Pancreas (tissue), 10 donors: ENCODE measurements around the gene OGT. TPM values are rescaled to one million over a fixed set of nuclear protein-coding genes. Genes with fewer than 3 reads are reported as not detected.

Experiments
- ATAC-seq, 4 donors: fragments of 200-7000 bp; cut with Tn5 transposase; one replicate each; pipeline versions ENCODE4 v1.8.0 to v1.9.1; 2020; ENCODE audit warnings: mild to moderate bottlenecking in 4 of 4, moderate library complexity in 4 of 4
- DNase-seq, 6 donors: peaks; one replicate each; pipeline ENCODE4 v3.0.0-alpha.2; 2020
- FAIRE-seq: peaks from 2 replicates; lab custom pipeline; 2012; peaks lifted over from hg19 to GRCh38; lab: Jason Lieb, UNC
- H3K27ac ChIP-seq, 4 donors: fragments of 200-600 bp; sonication (generic); 1 replicate in 3 of 4; 2 replicates in 1 of 4; pipeline versions ENCODE4 v1.5.0 to v1.8.0; 2020
- H3K27me3 ChIP-seq, 4 donors: fragments of 200-600 bp; one replicate each; pipeline ENCODE4 v1.8.0; 2021
- H3K36me3 ChIP-seq, 3 donors: fragments of 200-600 bp; sonication (generic) in 1 of 3; one replicate each; pipeline versions ENCODE4 v1.5.0 to v1.8.0; 2020 to 2021
- H3K4me1 ChIP-seq, 3 donors: fragments of 200-600 bp; one replicate each; pipeline ENCODE4 v1.8.0; 2021
- H3K4me3 ChIP-seq, 4 donors: fragments of 200-600 bp; sonication (generic) in 2 of 4; one replicate each; pipeline versions ENCODE4 v1.5.0 to v1.8.0; 2020 to 2021
- H3K9me3 ChIP-seq, 4 donors: fragments of 200-600 bp; one replicate each; pipeline ENCODE4 v1.8.0; 2021
- CTCF ChIP-seq, 4 donors: fragments of 200-600 bp; sonication (generic) in 3 of 4; IDR thresholded peaks; one replicate each; pipeline versions ENCODE4 v1.5.0 to v1.8.0; 2021; ENCODE audit warnings: antibody characterized with exemption in 4 of 4
- WGBS, 2 donors: extraction: QIAGEN DNeasy Blood & Tissue Kit; methylation state at CpG; one replicate each; pipeline ENCODE4 v1.1.7; 2013; 5-methylcytosine and 5-hydroxymethylcytosine counted together
- intact Hi-C, 3 donors: fragments of 100-400 bp; cut with DNase I; formaldehyde crosslinking; loops; one replicate each; pipeline versions ENCODE4 v1.11.1 to v1.14.2; 2022
- polyA plus RNA-seq, 2 donors: library from polyadenylated mRNA; stranded (reverse); fragments of 200-250 nt; gene quantifications; one replicate each; pipeline ENCODE4 v1.2.3, GENCODE V29; 2013
- total RNA-seq, 6 donors: library from RNA; stranded (reverse); fragmentation: NEBNext Ultra II Directional in 4 of 6; extraction: Animal tissue kit (Norgen Biotek cat#: 25700) in 4 of 6; gene quantifications; one replicate each; pipeline versions ENCODE4 v1.2.1 to v1.2.4, GENCODE V29; 2021 to 2023
- donor health status: healthy with polysubstance abuse.
- donor health status: DM: no; HTN: no; CAD: no; lungs with moderate emphysema.
- donor health status: DM: no; HTN: no; CAD: no.
- donor health status: control.
- donor health status: control.
- donor health status: Bipolar disorder and iron deficiency.
- donor health status: DM: yes; HTN: yes; CAD: no.
- donor health status: DM: no; HTN: no; CAD: no.
- donor health status: DM: no; HTN: no; CAD: no.
- donor health status: DM: yes; HTN: yes; CAD: no.

Gene OGT
- total and polyA plus RNA-seq, 8 donors: 47.8 to 118 (median 74.5) TPM

- intact Hi-C loops: no loop called here
- no peaks in the 10 kb centered on the region for H3K9me3 ChIP-seq
Measured at GRCh38 chrX:71536285-71536684, 3.4 kb downstream of the OGT start.

GRCh38 chrX:71537743-71538142 lies 4.8 kb downstream of the OGT start:
- 40 to 66% methylated on average over 9 of the region's 9 CpGs for WGBS, 2 donors

More at GRCh38 chrX:71536285-71536684, 3.4 kb downstream of the OGT start:
- FAIRE-seq (no peak), DNase-seq (no peak), ATAC-seq (no peak)
- H3K4me1 ChIP-seq: peaks cover 0 to 10% (median 0%) of the 10 kb centered on the region in 3 donors
- H3K36me3 ChIP-seq: no peaks in the 10 kb centered on the region
- peak overlapping the region in 1 of 4 donors; percentile 19 for H3K27ac ChIP-seq
- H3K27me3 ChIP-seq: no peaks in the 10 kb centered on the region
- peak overlapping the region in 2 of 4 donors; percentile 57 to 61 for H3K4me3 ChIP-seq
- WGBS, 2 donors: 3 to 36% methylated on average over 5 of the region's 5 CpGs
- TF ChIP-seq CTCF (IDR thresholded peaks at IDR 0.05): no peak

GRCh38 chrX:71540801-71541200 lies 7.9 kb downstream of the OGT start:
- ATAC-seq: peak in 3 of 4 donors; percentile 10 to 38 (median 31)
- Histone ChIP-seq H3K36me3 (no peaks in the 10 kb centered on the region), H3K4me3 (no peak overlapping the region), H3K9me3 (no peaks in the 10 kb centered on the region), H3K27ac (no peak overlapping the region), H3K27me3 (no peaks in the 10 kb centered on the region), H3K4me1 (peaks cover 0 to 19% (median 14%) of the 10 kb centered on the region in 3 donors)
- no peak for FAIRE-seq
- DNase-seq: no peak
- intact Hi-C loops: no loop called here
- no peak for TF ChIP-seq CTCF (IDR thresholded peaks at IDR 0.05)
- WGBS, 2 donors: 29 to 42% methylated on average over 3 of the region's 3 CpGs

More at GRCh38 chrX:71537743-71538142, 4.8 kb downstream of the OGT start:
- Histone ChIP-seq H3K4me1 (peaks cover 0 to 13% (median 9%) of the 10 kb centered on the region in 3 donors), H3K27ac (no peak overlapping the region), H3K27me3 (no peaks in the 10 kb centered on the region), H3K4me3 (no peak overlapping the region), H3K9me3 (no peaks in the 10 kb centered on the region), H3K36me3 (no peaks in the 10 kb centered on the region)
- intact Hi-C loops: no loop called here
- no peak for TF ChIP-seq CTCF (IDR thresholded peaks at IDR 0.05)
- DNase-seq (no peak), ATAC-seq (no peak), FAIRE-seq (no peak)

- no peaks in the 10 kb centered on the region for H3K27me3 ChIP-seq
- peaks cover 0 to 19% (median 14%) of the 10 kb centered on the region in 3 donors for H3K4me1 ChIP-seq
- H3K36me3 ChIP-seq: peaks cover 0 to 3% (median 0%) of the 10 kb centered on the region in 3 donors
- peak; percentile 20 for FAIRE-seq
- intact Hi-C loops: no loop called here
- no peak overlapping the region for H3K4me3 ChIP-seq
- WGBS, 2 donors: 31 to 53% methylated on average over 8 of the region's 8 CpGs
- no peaks in the 10 kb centered on the region for H3K9me3 ChIP-seq
- no peak for TF ChIP-seq CTCF (IDR thresholded peaks at IDR 0.05)
- peak overlapping the region in 2 of 4 donors; percentile 6 to 51 for H3K27ac ChIP-seq
- DNase-seq: no peak
- peak in 1 of 4 donors; percentile 43 for ATAC-seq
Measured at GRCh38 chrX:71541210-71542022, 8.5 kb downstream of the OGT start.

GRCh38 chrX:71542411-71542810 lies 9.5 kb downstream of the OGT start:
- intact Hi-C loops: no loop called here
- H3K4me3 ChIP-seq: no peak overlapping the region
- peak; percentile 69 for FAIRE-seq
- no peak for TF ChIP-seq CTCF (IDR thresholded peaks at IDR 0.05)
- no peaks in the 10 kb centered on the region for H3K27me3 ChIP-seq
- no peak for ATAC-seq
- H3K9me3 ChIP-seq: no peaks in the 10 kb centered on the region
- WGBS, 2 donors: 51 to 58% methylated on average over 1 of the region's 1 CpG
- peaks cover 0 to 19% (median 14%) of the 10 kb centered on the region in 3 donors for H3K4me1 ChIP-seq
- peak overlapping the region in 1 of 4 donors; percentile 51 for H3K27ac ChIP-seq
- peaks cover 0 to 10% (median 9%) of the 10 kb centered on the region in 3 donors for H3K36me3 ChIP-seq
- DNase-seq: no peak
